Type B pancreatic cell (in vitro differentiated cells): ENCODE measurements around the gene OPTN. TPM values are rescaled to one million over a fixed set of nuclear protein-coding genes. Genes with fewer than 3 reads are reported as not detected.
"Not testable (repeated sequence)": the region's sequence is repeated elsewhere in the genome, so short reads cannot be mapped to it uniquely, and the experiment has no call there.

Experiments
- DNase-seq: peaks from one replicate; pipeline ENCODE4 v3.0.0; 2021; ENCODE audit warnings: mixed read lengths; ENCODE audit not compliant: unreplicated experiment; ENCODE audit errors: extremely low spot score
- H3K27ac Mint-ChIP-seq: 2 replicates; pipeline ENCODE4 v1.8.0; 2021; ENCODE audit warnings: mild to moderate bottlenecking, mixed read lengths
- H3K27me3 Mint-ChIP-seq: 2 replicates; pipeline ENCODE4 v1.8.0; 2021; ENCODE audit warnings: mixed read lengths
- H3K36me3 Mint-ChIP-seq: 2 replicates; pipeline ENCODE4 v1.8.0; 2021; ENCODE audit warnings: mixed read lengths
- H3K4me1 Mint-ChIP-seq: one replicate; pipeline ENCODE4 v1.8.0; 2021; ENCODE audit warnings: mixed read lengths; ENCODE audit not compliant: unreplicated experiment
- H3K4me3 Mint-ChIP-seq: 2 replicates; pipeline ENCODE4 v1.8.0; 2021; ENCODE audit warnings: mild to moderate bottlenecking, mixed read lengths
- H3K9me3 Mint-ChIP-seq: 2 replicates; pipeline ENCODE4 v1.8.0; 2021; ENCODE audit warnings: mixed read lengths
- CTCF ChIP-seq: fragments of 200-600 bp; sonication (generic); conservative IDR thresholded peaks from 2 replicates; pipeline ENCODE4 v1.5.0; 2021; ENCODE audit warnings: antibody characterized with exemption, mild to moderate bottlenecking
- long read RNA-seq: library from polyadenylated mRNA; unstranded; transcript quantifications from one replicate; pipeline ENCODE4 v2.0.0, GENCODE V29; 2020
- total RNA-seq: library from RNA; stranded (reverse); gene quantifications from 2 replicates; pipeline ENCODE4 v1.2.1, GENCODE V29; 2021; ENCODE audit warnings: low replicate concordance

OPTN gene
- total RNA-seq, result 43.2 and 104 TPM in 2 replicates
- long read RNA-seq, transcript OPTN-202 (15 exons, 3,400 nt), result minor isoform, 30 of 446 reads
- long read RNA-seq, transcript OPTN-203 (16 exons, 3,521 nt), result minor isoform, 6 of 446 reads
- long read RNA-seq, transcript OPTN-205 (14 exons, 3,321 nt), result major isoform, 190 of 446 reads
- long read RNA-seq, partial matches to known transcripts, result 106 of 446 reads
- long read RNA-seq, other reads (novel, unspliced or antisense), result 111 of 446 reads

- H3K4me3 Mint-ChIP-seq, result peak within 1 kb of the TSS; percentile 92
- H3K36me3 Mint-ChIP-seq, result peaks cover 12% of the 10 kb centered on the region
- peak within 1 kb of the TSS; percentile 96 for H3K27ac Mint-ChIP-seq
- peak; percentile 86 for DNase-seq
- peaks cover 5% of the 10 kb centered on the region for H3K9me3 Mint-ChIP-seq
- H3K27me3 Mint-ChIP-seq, result no peaks in the 10 kb centered on the region
- H3K4me1 Mint-ChIP-seq, result peaks cover 19% of the 10 kb centered on the region
- TF ChIP-seq CTCF, result peak; percentile 70
These were observed at the start of gene OPTN for GRCh38 chr10:13099666-13100348. OPTN (plus strand) TSS chr10:13100163; CDS start chr10:13109123, 8,960 bp downstream.

GRCh38 chr10:13051126-13051694, 48.8 kb upstream of the OPTN start:
- no peak overlapping the region for H3K4me3 Mint-ChIP-seq
- no peak for TF ChIP-seq CTCF
- H3K27me3 Mint-ChIP-seq, result peaks cover 13% of the 10 kb centered on the region
- H3K4me1 Mint-ChIP-seq, result no peaks in the 10 kb centered on the region
- H3K36me3 Mint-ChIP-seq, result no peaks in the 10 kb centered on the region
- H3K9me3 Mint-ChIP-seq, result no peaks in the 10 kb centered on the region
- no peak overlapping the region for H3K27ac Mint-ChIP-seq
- no peak for DNase-seq

GRCh38 chr10:13053208-13053607, 46.8 kb upstream of the OPTN start:
- H3K27ac Mint-ChIP-seq, DNase-seq, H3K27me3 Mint-ChIP-seq, H3K9me3 Mint-ChIP-seq, H3K4me1 Mint-ChIP-seq, H3K36me3 Mint-ChIP-seq, H3K4me3 Mint-ChIP-seq: not testable (repeated sequence)

GRCh38 chr10:13053794-13054462, 46.0 kb upstream of the OPTN start:
- Mint-ChIP-seq H3K4me1 (no peaks in the 10 kb centered on the region), H3K36me3 (no peaks in the 10 kb centered on the region), H3K9me3 (no peaks in the 10 kb centered on the region), H3K4me3 (no peak overlapping the region), H3K27me3 (peaks cover 5% of the 10 kb centered on the region), H3K27ac (no peak overlapping the region)
- no peak for TF ChIP-seq CTCF
- no peak for DNase-seq

GRCh38 chr10:13054844-13055243, 45.1 kb upstream of the OPTN start:
- Mint-ChIP-seq H3K27ac (no peak overlapping the region), H3K9me3 (no peaks in the 10 kb centered on the region), H3K36me3 (no peaks in the 10 kb centered on the region), H3K27me3 (peaks cover 5% of the 10 kb centered on the region), H3K4me1 (no peaks in the 10 kb centered on the region), H3K4me3 (no peak overlapping the region)
- no peak for DNase-seq
- no peak for TF ChIP-seq CTCF
